Middle frontal gyrus (tissue), 1 donor: ENCODE results near the gene CLSTN1.
"Not testable (repeated sequence)": the region's sequence is repeated elsewhere in the genome, so short reads cannot be mapped to it uniquely, and the experiment has no call there.

ENCODE experiments used
- DNase-seq: peaks from one replicate; pipeline ENCODE4 v3.0.0-alpha.2; 2015; ENCODE audit warnings: low spot score; ENCODE audit errors: extremely low spot score

CLSTN1 gene

GRCh38 chr1:9798236-9799130, 25.3 kb downstream of the CLSTN1 start:
- DNase-seq = no peak

- no peak for DNase-seq
These were observed 26.7 kb downstream of the CLSTN1 start for GRCh38 chr1:9797049-9797448.

GRCh38 chr1:9794081-9794480, 29.7 kb downstream of the CLSTN1 start:
- DNase-seq = no peak

GRCh38 chr1:9793291-9793690, 30.5 kb downstream of the CLSTN1 start:
- no peak for DNase-seq

- DNase-seq = no peak
These were observed 31.4 kb downstream of the CLSTN1 start for GRCh38 chr1:9792156-9793042.

GRCh38 chr1:9789700-9790099, 34.1 kb downstream of the CLSTN1 start:
- not testable (repeated sequence) for DNase-seq

- DNase-seq = no peak
These were observed 36.1 kb downstream of the CLSTN1 start for GRCh38 chr1:9787702-9788101.

- DNase-seq = no peak
These were observed 38.4 kb downstream of the CLSTN1 start for GRCh38 chr1:9785406-9785805.

- DNase-seq = no peak
These were observed 39.1 kb downstream of the CLSTN1 start for GRCh38 chr1:9784508-9785133.

GRCh38 chr1:9782897-9783296, 40.9 kb downstream of the CLSTN1 start:
- no peak for DNase-seq

- no peak for DNase-seq
These were observed 41.5 kb downstream of the CLSTN1 start for GRCh38 chr1:9782116-9782751.

GRCh38 chr1:9780554-9781110, 43.1 kb downstream of the CLSTN1 start:
- no peak for DNase-seq

- no peak for DNase-seq
These were observed 44.9 kb downstream of the CLSTN1 start for GRCh38 chr1:9778905-9779304.

- DNase-seq = no peak
These were observed 47.1 kb downstream of the CLSTN1 start for GRCh38 chr1:9776685-9777084.

GRCh38 chr1:9774712-9775679, 48.8 kb downstream of the CLSTN1 start:
- DNase-seq = no peak

- DNase-seq = no peak
These were observed 53.5 kb downstream of the CLSTN1 start for GRCh38 chr1:9770298-9770697.

GRCh38 chr1:9768983-9769382, 54.8 kb downstream of the CLSTN1 start:
- no peak for DNase-seq

GRCh38 chr1:9767964-9768668, 55.6 kb downstream of the CLSTN1 start:
- DNase-seq = no peak

GRCh38 chr1:9766759-9767442, 56.9 kb downstream of the CLSTN1 start:
- DNase-seq = no peak
